Smooth muscle cell (in vitro differentiated cells): ENCODE data around the gene RERE. TPM values are rescaled to one million over a fixed set of nuclear protein-coding genes. Genes with fewer than 3 reads are reported as not detected.

ENCODE experiments used
- DNase-seq: peaks from one replicate; lab custom pipeline; 2025; ENCODE audit not compliant: unreplicated experiment; lab: John Stamatoyannopoulos, UW
- H2AFZ ChIP-seq: fragments of 200-600 bp; sonication (generic); 2 replicates; pipeline ENCODE4 v1.6.0; 2016; ENCODE audit warnings: antibody characterized with exemption, low read depth, mild to moderate bottlenecking
- H3F3A ChIP-seq: fragments of 200-600 bp; sonication (generic); 2 replicates; pipeline ENCODE4 v1.6.0; 2017; ENCODE audit warnings: antibody characterized with exemption, low read depth
- H3K27ac ChIP-seq: fragments of 200-600 bp; sonication (generic); 2 replicates; pipeline ENCODE4 v1.5.1; 2016; ENCODE audit warnings: low read depth, mild to moderate bottlenecking
- H3K27me3 ChIP-seq: fragments of 200-600 bp; sonication (generic); 2 replicates; pipeline ENCODE4 v1.6.1; 2016; ENCODE audit warnings: low read depth, mild to moderate bottlenecking
- H3K36me3 ChIP-seq: fragments of 200-600 bp; sonication (generic); 2 replicates; pipeline ENCODE4 v1.5.1; 2016; ENCODE audit warnings: low read depth
- H3K4me1 ChIP-seq: fragments of 200-600 bp; sonication (generic); 2 replicates; pipeline ENCODE4 v1.5.1; 2016; ENCODE audit warnings: low read depth
- H3K4me2 ChIP-seq: fragments of 200-600 bp; sonication (generic); 2 replicates; pipeline ENCODE4 v1.6.0; 2016; ENCODE audit warnings: mild to moderate bottlenecking
- H3K4me3 ChIP-seq: fragments of 200-600 bp; sonication (generic); 2 replicates; pipeline ENCODE4 v1.5.1; 2016; ENCODE audit warnings: mild to moderate bottlenecking
- H3K79me2 ChIP-seq: fragments of 200-600 bp; sonication (generic); 2 replicates; pipeline ENCODE4 v1.6.0; 2016; ENCODE audit warnings: low read depth, mild to moderate bottlenecking
- H3K9ac ChIP-seq: fragments of 200-600 bp; sonication (generic); 2 replicates; pipeline ENCODE4 v1.6.0; 2016; ENCODE audit warnings: low read depth
- H3K9me3 ChIP-seq: fragments of 200-600 bp; sonication (generic); replicated peaks from 2 replicates; pipeline ENCODE4 v1.5.1; 2016; ENCODE audit warnings: low read depth
- H4K20me1 ChIP-seq: fragments of 200-600 bp; sonication (generic); 2 replicates; pipeline ENCODE4 v1.6.0; 2016; ENCODE audit warnings: low read depth
- CTCF ChIP-seq: fragments of 200-600 bp; sonication (generic); IDR thresholded peaks from 2 replicates; pipeline ENCODE4 v1.5.1; 2017; ENCODE audit warnings: borderline replicate concordance, mild to moderate bottlenecking, antibody characterized with exemption; ENCODE audit not compliant: insufficient read depth, poor library complexity, severe bottlenecking
- WGBS: methylation state at CpG from one replicate; pipeline ENCODE4 v1.1.7; 2016; ENCODE audit warnings: low lambda C conversion rate; 5-methylcytosine and 5-hydroxymethylcytosine counted together
- polyA plus RNA-seq: library from polyadenylated mRNA; unstranded; fragments of >200 nt; fragmentation: Nextera tagmentation; extraction: Ambion mirVana; gene quantifications from 2 replicates; pipeline ENCODE4 v1.2.1, GENCODE V29; 2016
- total RNA-seq: library from RNA; depleted of rRNA; stranded (reverse); fragments of >200 nt; gene quantifications from 2 replicates; pipeline ENCODE4 v1.2.3, GENCODE V29; 2014

RERE gene
- total and polyA plus RNA-seq, 2 experiments from 2014 or later: 45.6 to 59.2 TPM

GRCh38 chr1:8373581-8374241, 443.7 kb downstream of the RERE start:
- Histone ChIP-seq H3K36me3 (no peaks in the 10 kb centered on the region), H3K4me3 (no peak overlapping the region), H3K9ac (peak overlapping the region; percentile 32), H3K4me2 (peak overlapping the region; percentile 41), H3K27me3 (no peaks in the 10 kb centered on the region), H4K20me1 (peaks cover 100% of the 10 kb centered on the region), H2AFZ (no peak overlapping the region), H3K27ac (peak overlapping the region; percentile 68), H3K4me1 (peaks cover 59% of the 10 kb centered on the region), H3K79me2 (peaks cover 76% of the 10 kb centered on the region), H3F3A (peaks cover 54% of the 10 kb centered on the region), H3K9me3 (no peaks in the 10 kb centered on the region)
- no peak for DNase-seq
- TF ChIP-seq CTCF: no peak
- 8% methylated on average over 19 of the region's 19 CpGs for WGBS

- H3K4me1 ChIP-seq: peaks cover 55% of the 10 kb centered on the region
- WGBS: 79% methylated on average over 3 of the region's 3 CpGs
- peak overlapping the region; percentile 32 for H3K9ac ChIP-seq
- no peak overlapping the region for H2AFZ ChIP-seq
- H3K4me3 ChIP-seq: no peak overlapping the region
- peaks cover 76% of the 10 kb centered on the region for H3K79me2 ChIP-seq
- H3K4me2 ChIP-seq: peak overlapping the region; percentile 41
- H4K20me1 ChIP-seq: peaks cover 100% of the 10 kb centered on the region
- TF ChIP-seq CTCF: no peak
- H3F3A ChIP-seq: peaks cover 56% of the 10 kb centered on the region
- no peaks in the 10 kb centered on the region for H3K27me3 ChIP-seq
- DNase-seq: no peak
- H3K27ac ChIP-seq: peak overlapping the region; percentile 68
- H3K36me3 ChIP-seq: no peaks in the 10 kb centered on the region
- H3K9me3 ChIP-seq: no peaks in the 10 kb centered on the region
These were observed 444.3 kb downstream of the RERE start for GRCh38 chr1:8373125-8373524.

DNA sequence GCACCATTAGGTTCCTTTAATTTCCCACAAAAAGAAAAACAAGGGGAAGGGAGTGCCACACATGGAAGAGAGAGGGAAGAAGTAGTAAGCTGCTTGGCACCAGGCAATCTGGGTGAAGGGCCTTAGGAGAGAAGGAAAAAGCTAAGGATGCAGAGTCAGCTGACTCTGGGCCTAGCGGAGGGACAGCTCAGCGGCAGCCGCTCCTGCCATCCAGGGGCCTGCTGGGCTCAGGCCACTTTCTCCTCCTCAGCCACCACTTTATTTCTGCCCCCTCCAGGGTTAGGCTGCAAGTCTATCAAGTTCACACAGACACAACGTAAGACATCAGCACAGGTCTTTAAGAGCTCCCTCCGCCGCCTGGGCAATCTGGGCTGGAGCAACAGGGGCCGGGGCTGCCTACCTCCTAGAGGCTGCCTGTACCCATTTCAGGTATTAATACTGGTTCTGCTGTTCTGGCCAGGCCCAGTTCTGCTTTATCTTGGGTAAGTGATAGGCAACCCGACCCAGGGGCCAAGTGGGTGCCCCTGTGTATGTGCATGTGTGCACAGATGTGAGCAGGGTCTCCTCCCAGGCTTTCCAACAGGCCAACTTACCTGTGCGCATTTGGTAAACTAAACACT, 446.0 kb downstream of the RERE start:
- no peak overlapping the region for H3K4me2 ChIP-seq
- H3K4me1 ChIP-seq: peaks cover 48% of the 10 kb centered on the region
- no peak overlapping the region for H3K27ac ChIP-seq
- WGBS: 88% methylated on average over 9 of the region's 9 CpGs
- no peaks in the 10 kb centered on the region for H3K36me3 ChIP-seq
- no peak for TF ChIP-seq CTCF
- H3K79me2 ChIP-seq: peaks cover 75% of the 10 kb centered on the region
- no peaks in the 10 kb centered on the region for H3K9me3 ChIP-seq
- H3F3A ChIP-seq: peaks cover 45% of the 10 kb centered on the region
- peaks cover 100% of the 10 kb centered on the region for H4K20me1 ChIP-seq
- DNase-seq: no peak
- H3K27me3 ChIP-seq: no peaks in the 10 kb centered on the region
- H2AFZ ChIP-seq: no peak overlapping the region
- no peak overlapping the region for H3K4me3 ChIP-seq
- no peak overlapping the region for H3K9ac ChIP-seq
